HG02884 (cell line): Measurements from ENCODE around the gene IDUA.
A peak's percentile ranks its signal among the peaks of the same experiment; 100 is the strongest.
"Not testable (repeated sequence)": the region's sequence is repeated elsewhere in the genome, so short reads cannot be mapped to it uniquely, and the experiment has no call there.

ENCODE experiments used
- ATAC-seq: cut with Tn5 transposase; IDR thresholded peaks from one replicate; pipeline ENCODE4 v1.9.1; 2021; ENCODE audit warnings: mild to moderate bottlenecking, moderate library complexity; ENCODE audit not compliant: unreplicated experiment

The IDUA gene

GRCh38 chr4:966266-967112, 20.4 kb upstream of the IDUA start:
- ATAC-seq, result no peak

GRCh38 chr4:967113-968104, 19.4 kb upstream of the IDUA start:
- no peak for ATAC-seq

DNA sequence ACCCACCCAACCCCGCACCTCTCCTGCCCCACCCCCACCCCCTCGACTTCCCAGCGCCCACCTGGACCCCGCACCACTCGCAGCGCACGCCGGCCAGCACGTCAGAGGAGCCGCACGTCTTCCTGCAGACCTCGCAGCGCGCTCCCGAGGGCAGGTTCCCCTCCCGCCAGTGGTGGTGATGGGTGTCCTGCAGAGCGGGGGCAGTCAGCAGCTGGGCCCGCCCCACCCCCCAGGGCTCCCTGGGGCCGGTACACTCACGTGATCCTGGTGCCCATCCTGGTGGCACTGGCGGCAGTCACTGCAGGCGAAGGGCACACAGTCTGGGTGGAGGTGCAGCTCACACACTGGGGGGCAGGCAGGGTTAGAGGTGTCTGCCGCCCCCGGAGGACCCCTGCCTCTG, 18.6 kb upstream of the IDUA start:
- no peak for ATAC-seq

DNA sequence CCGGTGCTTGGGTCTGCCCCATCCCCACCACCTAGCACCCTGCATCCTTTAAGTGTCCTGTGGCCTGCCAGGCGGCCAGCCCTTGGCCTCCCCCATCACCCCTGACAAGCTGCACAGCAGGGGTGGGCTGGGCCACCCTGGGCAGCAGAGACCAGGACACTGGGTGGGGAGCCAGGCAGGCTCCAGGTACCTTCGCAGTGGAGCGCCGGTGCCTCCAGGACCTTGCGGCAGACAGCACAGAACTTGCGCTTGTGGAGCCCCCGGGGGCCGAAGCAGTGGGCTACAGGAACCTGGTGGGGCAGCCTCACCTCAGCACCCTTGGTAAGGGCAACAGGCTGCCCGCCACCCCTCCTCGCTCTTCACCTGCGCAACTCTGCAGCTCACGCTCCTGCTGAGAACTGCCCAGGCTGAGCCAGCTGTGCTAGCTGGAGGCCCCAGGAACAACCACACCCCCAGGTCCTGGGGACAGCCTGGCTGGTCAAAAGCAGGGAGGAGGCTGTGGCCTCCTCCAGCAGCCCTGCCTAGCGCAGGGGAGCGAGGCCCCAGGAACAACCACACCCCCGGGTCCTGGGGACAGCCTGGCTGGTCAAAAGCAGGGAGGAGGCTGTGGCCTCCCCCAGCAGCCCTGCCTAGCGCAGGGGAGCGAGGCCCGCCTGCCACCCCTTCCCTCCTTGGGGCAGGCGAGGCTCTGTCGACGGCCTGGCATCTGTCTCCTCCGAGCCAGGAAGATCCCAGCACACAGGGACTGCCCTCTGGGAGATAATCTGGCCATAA, 18.0 kb upstream of the IDUA start:
- ATAC-seq, result no peak

DNA sequence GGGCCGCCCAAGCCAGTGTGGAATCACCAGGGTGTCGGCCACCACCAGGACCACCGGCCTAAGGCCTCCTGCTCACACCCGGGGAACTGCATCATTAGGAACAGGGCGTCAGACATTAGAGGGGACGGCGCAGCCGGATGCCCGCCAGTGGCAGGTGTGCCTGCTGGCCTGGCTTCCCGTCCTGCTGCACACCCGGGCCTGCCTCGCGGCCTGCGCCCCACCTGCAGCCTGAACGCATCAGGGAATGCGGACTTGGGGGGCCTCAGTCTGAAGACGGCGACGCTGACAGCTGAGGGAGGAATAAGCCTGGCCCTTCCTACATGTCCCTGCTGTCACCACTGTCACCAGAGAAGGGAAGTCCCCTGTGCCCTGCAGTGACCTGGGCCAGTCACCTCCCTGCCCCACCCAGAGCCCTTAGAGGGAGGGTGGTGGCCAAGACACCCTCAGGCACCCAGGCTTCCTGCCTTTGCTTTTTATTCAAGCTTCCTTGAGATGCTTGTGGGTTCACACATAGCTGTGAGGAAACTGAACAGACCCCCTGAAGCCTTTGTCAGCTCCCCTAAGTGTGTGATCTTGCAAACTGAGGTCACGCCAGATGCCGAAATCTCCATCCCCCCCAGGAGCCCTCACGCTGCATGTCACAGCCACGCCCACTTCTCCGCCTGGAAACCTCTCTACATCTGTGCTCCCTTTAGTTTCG, 16.6 kb upstream of the IDUA start:
- no peak for ATAC-seq

GRCh38 chr4:970854-971520, 15.9 kb upstream of the IDUA start:
- ATAC-seq, result no peak

- ATAC-seq, result no peak
Measured at GRCh38 chr4:971666-972500, 15.0 kb upstream of the IDUA start.

DNA sequence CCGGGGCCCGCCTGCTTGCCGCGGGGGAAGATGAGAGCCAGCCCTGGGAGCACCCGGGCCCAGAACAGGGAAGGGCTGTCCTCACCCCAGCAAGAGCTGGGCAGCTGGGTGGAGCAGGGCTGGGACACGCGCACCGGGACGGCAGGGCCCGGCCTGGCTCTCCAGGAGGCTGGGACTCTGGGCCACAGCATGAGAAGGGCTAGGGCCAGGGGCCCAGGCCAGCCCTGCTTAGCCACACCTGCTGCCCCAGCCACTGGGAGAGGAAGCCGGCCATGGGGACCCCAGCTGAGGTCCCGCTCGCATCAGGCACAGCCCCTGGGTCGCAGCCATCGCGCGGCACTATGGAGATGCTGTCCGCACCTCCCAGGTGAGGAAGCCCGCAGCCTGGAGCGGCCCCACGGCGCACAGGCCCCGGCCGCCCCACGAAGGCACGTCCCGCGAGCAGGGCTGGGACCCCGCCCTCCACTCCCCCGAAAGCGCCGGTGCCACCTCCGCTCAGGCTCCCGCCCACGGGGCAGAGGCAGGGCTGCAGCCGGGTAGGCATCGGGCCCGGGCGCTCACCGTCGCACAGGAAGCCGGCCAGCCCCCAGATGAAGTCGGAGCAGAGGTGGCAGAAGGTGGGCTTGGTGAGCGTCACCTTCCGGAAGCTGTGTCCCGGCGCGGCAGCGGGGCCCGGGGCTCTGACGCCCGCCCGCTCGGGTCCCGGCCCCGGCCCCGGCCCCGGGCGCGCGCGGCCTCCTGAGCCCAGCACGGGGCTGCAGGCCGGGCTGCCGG, 14.0 kb upstream of the IDUA start:
- peak; percentile 39 for ATAC-seq

- ATAC-seq, result peak; percentile 48
Measured at GRCh38 chr4:973431-974397, 13.1 kb upstream of the IDUA start, which contains the start of gene DGKQ. TSS of gene DGKQ (minus strand) at chr4:973569. CDS start at chr4:973482, 87 bp downstream.

DNA sequence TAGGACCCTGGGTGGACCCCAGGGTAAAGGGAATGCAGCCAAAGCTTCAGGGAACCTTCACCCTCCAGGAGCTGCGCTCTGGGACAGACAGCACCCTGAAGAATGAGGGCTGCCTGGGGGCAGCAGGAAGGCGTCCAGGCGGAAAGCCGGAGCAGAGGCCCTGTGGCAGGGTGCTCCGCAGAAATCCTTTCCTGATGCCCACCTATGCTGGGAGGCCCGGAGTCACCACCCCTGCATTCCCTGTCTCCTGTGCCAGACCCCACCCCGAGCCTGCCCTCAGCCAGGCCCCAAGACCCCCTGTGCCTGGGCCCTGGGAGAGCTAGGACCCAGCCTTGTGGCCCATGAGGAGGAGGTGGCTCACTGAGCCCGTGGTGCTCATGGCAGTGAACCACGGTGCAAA, 12.2 kb upstream of the IDUA start:
- no peak for ATAC-seq

DNA sequence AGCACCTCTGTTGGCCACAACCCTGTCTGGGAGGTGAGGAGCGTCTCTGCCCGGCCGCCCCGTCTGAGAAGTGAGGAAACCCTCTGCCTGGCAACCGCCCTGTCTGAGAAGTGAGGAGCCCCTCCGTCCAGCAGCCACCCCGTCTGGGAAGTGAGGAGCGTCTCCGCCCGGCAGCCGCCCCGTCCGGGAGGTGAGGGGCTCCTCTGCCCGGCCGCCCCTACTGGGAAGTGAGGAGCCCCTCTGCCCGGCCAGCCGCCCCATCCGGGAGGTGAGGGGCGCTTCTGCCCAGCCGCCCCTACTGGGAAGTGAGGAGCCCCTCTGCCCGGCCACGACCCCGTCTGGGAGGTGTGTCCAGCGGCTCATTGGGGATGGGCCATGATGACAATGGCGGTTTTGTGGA, 10.8 kb upstream of the IDUA start:
- not testable (repeated sequence) for ATAC-seq

GRCh38 chr4:978957-979701, 7.7 kb upstream of the IDUA start:
- ATAC-seq, result no peak

DNA sequence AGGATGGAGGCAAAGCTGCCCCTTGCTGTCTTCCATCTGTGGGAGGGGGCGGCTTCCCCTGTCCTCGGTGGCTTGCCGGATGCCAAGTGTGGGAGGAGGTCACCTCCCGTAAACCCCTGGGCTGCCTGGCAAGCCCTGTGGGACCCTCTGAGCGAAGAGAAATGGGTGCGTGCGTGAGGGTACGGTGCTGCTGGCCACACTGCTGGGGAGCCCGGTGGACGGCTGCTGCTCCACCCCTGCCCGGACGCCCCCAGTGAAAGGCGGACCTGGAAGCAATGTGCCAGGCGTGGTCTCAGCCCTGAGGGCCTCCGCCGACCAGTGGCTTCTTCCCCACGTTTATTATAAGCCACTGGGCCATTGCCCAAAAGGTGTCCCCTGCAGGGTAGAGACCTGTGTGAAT, 4.6 kb upstream of the IDUA start:
- no peak for ATAC-seq

DNA sequence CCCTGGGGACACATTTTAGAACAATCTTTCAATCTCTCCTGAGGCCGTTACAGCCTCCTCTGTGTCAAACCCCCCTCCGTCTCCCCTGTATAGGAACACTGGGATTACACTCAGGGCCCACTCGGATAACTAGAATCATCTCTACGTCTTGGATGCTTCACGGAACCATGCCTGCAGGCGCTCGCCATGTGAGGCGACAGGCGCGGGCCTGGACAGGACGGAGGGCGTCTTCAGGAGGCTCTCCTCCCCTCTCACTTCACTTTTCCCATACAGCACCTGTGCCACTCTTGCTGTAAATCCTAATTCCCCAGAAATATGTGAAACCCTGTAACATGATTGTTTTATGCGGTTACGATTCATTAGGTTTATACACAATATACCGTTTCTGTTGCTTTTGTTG, 4.0 kb upstream of the IDUA start:
- no peak for ATAC-seq

DNA sequence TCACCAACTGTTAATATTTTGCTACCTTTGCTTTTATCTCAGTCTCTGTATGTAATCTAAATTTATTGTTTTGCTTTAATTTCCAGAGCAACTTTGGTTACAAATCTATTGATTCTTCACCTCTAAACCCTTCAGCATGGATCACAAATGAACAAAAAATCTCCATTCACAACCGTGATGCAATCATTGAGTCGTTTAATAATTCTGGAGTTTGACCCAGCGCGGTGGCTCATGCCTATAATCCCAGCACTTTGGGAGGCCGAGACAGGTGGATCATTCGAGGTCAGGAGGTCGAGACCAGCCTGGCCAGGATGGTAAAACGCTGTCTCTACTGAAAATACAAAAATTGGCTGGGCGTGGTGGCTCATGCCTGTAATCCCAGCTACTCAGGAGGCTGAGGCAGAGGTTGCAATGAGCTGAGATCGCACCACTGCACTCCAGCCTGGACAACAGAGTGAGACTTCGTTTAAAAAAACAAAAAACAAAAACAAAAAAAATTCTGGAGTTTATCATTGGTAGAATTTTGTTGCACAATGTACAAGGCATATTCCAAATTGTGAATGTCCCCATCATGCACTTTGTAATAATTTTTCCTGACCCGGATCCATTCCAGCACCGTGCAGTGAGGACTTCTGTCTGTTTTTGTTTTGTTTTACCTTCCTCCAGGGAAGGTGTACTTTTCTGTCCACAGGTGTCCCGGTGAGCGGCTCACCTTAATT, 2.3 kb upstream of the IDUA start:
- ATAC-seq, result no peak
